ENCODE data around the gene PIGM.

PIGM gene

GRCh38 chr1:160040476-160040875 lies 8.7 kb upstream of the PIGM start:
- TF ChIP-seq CTCF (IDR thresholded peaks at IDR 0.05; ENCODE audit: insufficient read depth, low read depth, low read length, missing control alignments) = no peak
- H3K4me3 ChIP-seq (ENCODE audit: low read length) = no peak overlapping the region
- DNase-seq (ENCODE audit: low read depth) = no peak

DNA sequence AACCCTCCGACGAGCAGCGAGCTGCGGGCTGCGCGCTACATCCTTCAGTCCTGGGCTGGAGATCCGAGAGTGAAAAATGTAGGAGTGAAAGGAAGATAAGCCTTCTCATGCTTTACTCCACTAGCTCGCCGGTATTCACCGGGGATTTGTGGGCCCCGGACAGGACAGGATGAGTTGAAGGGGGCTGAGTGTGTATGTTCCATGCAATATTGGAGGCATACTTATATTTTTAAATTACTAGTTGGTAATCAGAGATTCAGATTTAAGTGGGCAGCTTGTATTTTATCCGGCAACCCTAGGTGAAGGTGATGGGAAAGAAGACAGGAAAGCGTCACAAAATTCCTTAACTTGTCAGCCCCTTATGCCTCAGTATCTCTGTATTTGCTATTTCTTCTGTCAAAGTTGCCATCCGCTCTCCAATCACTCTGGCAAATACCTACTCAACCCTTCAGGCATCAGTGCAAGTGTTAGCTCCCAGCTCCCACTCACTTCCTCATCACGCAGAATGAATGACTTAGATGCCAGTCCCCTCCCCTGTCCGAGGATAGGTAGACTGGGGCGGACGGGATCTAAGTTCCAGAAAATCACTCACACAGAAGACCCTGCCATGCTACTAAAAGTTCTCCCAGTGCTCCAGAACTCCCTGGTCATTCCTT lies 503 bp upstream of the PIGM start:
- H3K4me3 ChIP-seq (ENCODE audit: low read length) = peak overlapping the region; percentile 93

DNA sequence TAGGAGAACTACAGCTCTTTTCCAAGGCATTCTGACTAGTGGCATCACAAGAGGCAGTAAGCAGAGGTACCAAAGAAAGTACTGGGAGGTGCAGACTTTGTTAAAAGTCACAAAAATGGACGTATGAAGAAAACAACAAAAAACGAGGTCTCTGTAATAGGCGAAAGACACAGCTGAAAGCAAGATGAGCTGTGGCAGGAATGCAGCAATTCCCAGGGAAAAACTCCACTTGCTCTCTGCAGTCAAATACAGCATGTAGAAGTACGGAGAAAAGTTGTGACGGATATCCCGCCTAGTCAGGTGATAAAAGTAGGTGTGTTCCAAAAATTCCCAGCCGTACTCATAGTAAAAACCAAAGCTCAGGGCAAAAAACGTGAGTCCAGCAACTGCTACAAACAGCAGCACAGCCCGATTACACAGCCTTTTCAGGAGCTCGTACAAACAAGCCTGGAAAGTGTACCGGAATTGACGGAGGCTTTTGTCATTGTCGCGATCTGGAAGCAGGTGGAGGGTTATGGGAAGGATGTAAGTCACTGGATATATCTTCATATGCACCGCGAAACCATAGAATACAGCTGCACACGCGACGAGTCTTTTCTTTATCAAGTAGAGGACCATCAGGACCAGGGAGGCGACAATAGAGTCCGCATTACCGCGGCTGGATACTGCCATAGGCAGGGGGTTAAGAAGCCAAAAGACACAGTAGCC lies 979 bp downstream of the PIGM start:
- peak; percentile 45 for DNase-seq (ENCODE audit: low read depth)
- peak overlapping the region; percentile 93 for H3K4me3 ChIP-seq (ENCODE audit: low read length)
- no peak for TF ChIP-seq CTCF (IDR thresholded peaks at IDR 0.05; ENCODE audit: insufficient read depth, low read depth, low read length, missing control alignments)

More for the DNA sequence above, 503 bp upstream of the PIGM start:
- no peak for TF ChIP-seq CTCF (IDR thresholded peaks at IDR 0.05; ENCODE audit: insufficient read depth, low read depth, low read length, missing control alignments)
- peak; percentile 49 for DNase-seq (ENCODE audit: low read depth)

- no peak for TF ChIP-seq CTCF (IDR thresholded peaks at IDR 0.05; ENCODE audit: insufficient read depth, low read depth, low read length, missing control alignments)
Observed at GRCh38 chr1:160028426-160028825, 3.4 kb downstream of the PIGM start.

GRCh38 chr1:160025314-160025713 lies 6.5 kb downstream of the PIGM start:
- no peak overlapping the region for H3K4me3 ChIP-seq (ENCODE audit: low read length)
- no peak for DNase-seq (ENCODE audit: low read depth)
- no peak for TF ChIP-seq CTCF (IDR thresholded peaks at IDR 0.05; ENCODE audit: insufficient read depth, low read depth, low read length, missing control alignments)

More at GRCh38 chr1:160028426-160028825, 3.4 kb downstream of the PIGM start:
- no peak for DNase-seq (ENCODE audit: low read depth)
- no peak overlapping the region for H3K4me3 ChIP-seq (ENCODE audit: low read length)

DNA sequence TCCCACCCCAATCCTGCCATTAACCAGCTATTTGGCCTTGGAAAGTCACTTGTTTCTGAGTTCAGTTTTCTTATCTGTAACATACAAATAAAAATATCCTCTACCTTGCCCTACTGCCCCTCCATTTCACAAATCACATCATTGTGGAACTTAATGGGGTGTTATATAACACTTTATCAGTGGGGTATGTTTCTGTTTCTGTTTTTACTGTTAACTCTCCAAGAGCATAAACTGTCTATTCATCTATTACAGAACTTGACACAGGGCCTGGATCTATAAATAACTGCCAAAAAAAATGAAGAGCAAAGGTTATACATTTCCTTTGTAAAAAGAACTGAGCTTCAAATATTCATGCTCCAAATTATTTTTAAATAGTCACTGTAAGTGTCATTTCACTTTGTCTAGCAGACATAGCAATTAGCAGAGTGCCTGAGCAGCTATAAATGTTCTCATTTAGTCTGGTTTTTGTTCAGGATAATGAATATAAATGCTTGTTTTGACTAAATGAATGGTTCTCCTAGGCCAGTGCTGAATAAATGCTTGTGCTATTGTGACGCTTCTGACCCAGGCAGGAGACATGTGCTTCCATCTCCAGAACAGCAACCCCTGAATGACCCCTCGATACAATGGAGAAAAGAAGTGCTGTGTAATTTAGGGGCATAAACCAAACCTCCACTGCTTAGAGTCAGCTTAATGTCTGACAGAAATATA lies 7.4 kb downstream of the PIGM start:
- no peak for TF ChIP-seq CTCF (IDR thresholded peaks at IDR 0.05; ENCODE audit: insufficient read depth, low read depth, low read length, missing control alignments)
- no peak overlapping the region for H3K4me3 ChIP-seq (ENCODE audit: low read length)
- DNase-seq (ENCODE audit: low read depth) = no peak
